K562 (cell line): Measurements from ENCODE around the gene OBSL1. TPM values are rescaled to one million over a fixed set of nuclear protein-coding genes. Genes with fewer than 3 reads are reported as not detected.
A peak's percentile ranks its signal among the peaks of the same experiment; 100 is the strongest.

Source experiments
- ATF7 ChIP-seq: fragments of 450-650 bp; IDR thresholded peaks from 2 replicates; pipeline ENCODE4 v1.7.1; 2014; ENCODE audit warnings: mild to moderate bottlenecking, moderate library complexity
- POLR2G ChIP-seq: fragments of 200-400 bp; formaldehyde crosslinking; IDR thresholded peaks from 2 replicates; pipeline ENCODE4 v1.6.1; 2017; ENCODE audit warnings: low read depth, mild to moderate bottlenecking, antibody characterized with exemption, low read length, moderate library complexity
- POU5F1 ChIP-seq: fragments of 150-350 bp; IDR thresholded peaks from 2 replicates; pipeline ENCODE4 v1.6.1; 2014; ENCODE audit warnings: borderline replicate concordance, low read length, low read depth, mild to moderate bottlenecking; ENCODE audit not compliant: partially characterized antibody
- RB1 ChIP-seq: fragments of 450-650 bp; IDR thresholded peaks from 2 replicates; pipeline ENCODE4 v1.6.1; 2017; ENCODE audit warnings: low read depth, mild to moderate bottlenecking
- SIN3A ChIP-seq, 2 experiments: fragments of 150-350 bp in 1 of 2; IDR thresholded peaks; 2 replicates each; pipeline ENCODE4 v1.6.1; 2011 to 2016; ENCODE audit warnings: borderline replicate concordance in 2 of 2, low read depth in 2 of 2, low read length in 2 of 2, mild to moderate bottlenecking in 2 of 2, moderate library complexity in 2 of 2; ENCODE audit not compliant: control insufficient read depth in 1 of 2
- SUPT5H ChIP-seq: fragments of 450-650 bp; IDR thresholded peaks from 2 replicates; pipeline ENCODE4 v1.6.1; 2016
- ZNF282 ChIP-seq: sonication (generic); formaldehyde crosslinking; IDR thresholded peaks from 2 replicates; pipeline ENCODE4 v1.8.1; 2023; ENCODE audit warnings: missing genetic modification reagents
- ZNF586 ChIP-seq: fragments of 450-650 bp; formaldehyde crosslinking; conservative IDR thresholded peaks from 2 replicates; pipeline ENCODE4 v1.4.0; 2020; ENCODE audit warnings: mild to moderate bottlenecking, moderate library complexity
- polyA plus RNA-seq, 8 experiments: library from polyadenylated mRNA; depleted of rRNA in 4 of 8; stranded (reverse) in 5 of 8; unstranded in 3 of 8; fragments of >200 nt; fragmentation: Nextera tagmentation in 2 of 8; fragmentation: Illumina TruSeq in 1 of 8; extraction: Ambion mirVana in 2 of 8; extraction: Trizol in 1 of 8; gene quantifications; 2 replicates each; pipeline versions ENCODE4 v1.2.1 to v1.2.3, GENCODE V29; 2011 to 2014; ENCODE audit warnings: inconsistent platforms in 1 of 8, missing spikeins in 1 of 8
- total RNA-seq, 7 experiments: library from RNA; depleted of rRNA in 6 of 7; stranded (reverse); fragments of >200 nt in 6 of 7; fragmentation: Illumina TruSeq in 2 of 7; extraction: Trizol in 2 of 7; gene quantifications; 2 replicates each; pipeline versions ENCODE4 v1.2.1 to v1.2.3, GENCODE V29; 2011 to 2021; ENCODE audit warnings: low replicate concordance in 1 of 7
- TF ChIP-seq, protein P1 (sequence below), 2 experiments: fragments of 250-450 bp in 1 of 2; fragments of 450-650 bp in 1 of 2; sonication (Bioruptor Pico) in 1 of 2; IDR thresholded peaks; 2 replicates each; pipeline versions ENCODE4 v1.6.1 to v1.8.0; 2016 to 2021; ENCODE audit warnings: mild to moderate bottlenecking in 2 of 2, moderate library complexity in 2 of 2, missing compliant biosample characterization in 1 of 2, missing genetic modification characterization in 1 of 2
- TF ChIP-seq, protein P2 (sequence below), 2 experiments: fragments of 450-650 bp; conservative IDR thresholded peaks; 2 replicates each; pipeline ENCODE4 v1.6.1; 2017; ENCODE audit warnings: mild to moderate bottlenecking in 2 of 2, moderate library complexity in 2 of 2

The OBSL1 gene
- total and polyA plus RNA-seq, 9 of the 15 experiments (the other 6 are each of a cell fraction or from before 2014, with no cell fraction given) = 1.2 to 26.6 (median 8.6) TPM

DNA sequence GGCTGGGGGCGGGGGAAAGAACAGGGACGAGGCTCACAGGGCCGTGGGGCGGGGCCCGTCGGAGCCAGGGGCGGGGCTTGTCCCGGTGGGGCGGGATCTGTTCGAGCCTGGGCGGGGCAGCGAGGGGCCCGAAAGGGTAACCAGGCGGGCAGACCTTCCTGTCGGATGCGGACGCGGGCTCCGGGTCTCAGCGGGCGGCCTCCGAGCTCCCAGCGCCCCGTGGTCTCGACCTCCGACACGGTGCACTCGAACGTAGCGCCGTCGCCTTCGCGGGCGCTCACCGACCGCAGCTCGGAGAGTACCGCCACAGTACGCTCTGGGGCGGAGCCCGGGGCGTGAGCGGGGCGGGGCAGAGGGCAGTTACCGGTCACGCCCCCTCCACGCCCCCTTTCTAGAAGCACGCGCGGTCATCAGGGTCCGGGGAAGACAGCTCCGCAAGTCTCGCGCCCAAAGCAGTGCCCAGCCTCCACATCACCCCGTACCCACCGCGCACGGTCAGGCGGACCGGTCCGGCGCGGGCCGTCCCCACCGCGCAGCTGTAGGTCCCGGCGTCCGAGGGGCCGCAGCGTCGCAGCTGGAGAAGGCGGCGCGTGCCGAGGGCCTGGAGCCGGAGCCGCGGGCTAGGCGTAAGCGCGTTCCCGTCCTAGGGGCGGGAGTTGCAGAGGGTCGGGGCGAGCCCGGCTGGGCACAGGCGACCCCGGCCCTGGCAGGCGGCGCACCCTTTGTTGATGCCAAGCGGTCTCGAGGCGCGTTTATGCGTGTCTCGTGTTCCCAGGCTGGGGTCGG lies 18.8 kb downstream of the OBSL1 start (continued):
- TF ChIP-seq ZNF282 (peak; percentile 82; the same call in 1 of the 2 replicates), RB1 (peak; percentile 45; the same call in 1 of the 2 replicates), ZNF586 (CRISPR knock-in tag) (no peak), SUPT5H (no peak), ATF7 (0 out of 2 replicates have a peak, but pooled peaks have one; percentile 12), POLR2G (peak; percentile 73), POU5F1 (no peak), SIN3A (IDR thresholded peaks at IDR 0.05; ENCODE audit: borderline replicate concordance in 2 of 2, control insufficient read depth in 1 of 2, low read depth in 2 of 2, low read length in 2 of 2) (peak; percentile 67 to 83; a peak in 2 of 4 replicates)
- TF ChIP-seq, protein P1, sequence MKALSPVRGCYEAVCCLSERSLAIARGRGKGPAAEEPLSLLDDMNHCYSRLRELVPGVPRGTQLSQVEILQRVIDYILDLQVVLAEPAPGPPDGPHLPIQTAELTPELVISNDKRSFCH (CRISPR knock-in tag; IDR thresholded peaks at IDR 0.05) = no peak
- TF ChIP-seq, protein P1 (tag; IDR thresholded peaks at IDR 0.05) = 0 out of 2 replicates have a peak, but pooled peaks have one; percentile 45
- TF ChIP-seq, protein P2, sequence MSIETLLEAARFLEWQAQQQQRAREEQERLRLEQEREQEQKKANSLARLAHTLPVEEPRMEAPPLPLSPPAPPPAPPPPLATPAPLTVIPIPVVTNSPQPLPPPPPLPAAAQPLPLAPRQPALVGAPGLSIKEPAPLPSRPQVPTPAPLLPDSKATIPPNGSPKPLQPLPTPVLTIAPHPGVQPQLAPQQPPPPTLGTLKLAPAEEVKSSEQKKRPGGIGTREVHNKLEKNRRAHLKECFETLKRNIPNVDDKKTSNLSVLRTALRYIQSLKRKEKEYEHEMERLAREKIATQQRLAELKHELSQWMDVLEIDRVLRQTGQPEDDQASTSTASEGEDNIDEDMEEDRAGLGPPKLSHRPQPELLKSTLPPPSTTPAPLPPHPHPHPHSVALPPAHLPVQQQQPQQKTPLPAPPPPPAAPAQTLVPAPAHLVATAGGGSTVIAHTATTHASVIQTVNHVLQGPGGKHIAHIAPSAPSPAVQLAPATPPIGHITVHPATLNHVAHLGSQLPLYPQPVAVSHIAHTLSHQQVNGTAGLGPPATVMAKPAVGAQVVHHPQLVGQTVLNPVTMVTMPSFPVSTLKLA (conservative IDR thresholded peaks at IDR 0.05) = peak; percentile 49 to 85; a peak in 3 of 4 replicates
